Measurements from ENCODE around the gene VSIG10. TPM values are rescaled to one million over a fixed set of nuclear protein-coding genes. Genes with fewer than 3 reads are reported as not detected.

Gene VSIG10
- total RNA-seq, 4 donors from 2014 or later, result 9.3 to 22.1 (median 17.0) TPM

GRCh38 chr12:118073768-118074167 lies 30.0 kb downstream of the VSIG10 start:
- no peak for DNase-seq
- H3K4me3 ChIP-seq, result no peak overlapping the region
- H3K27me3 ChIP-seq, result no peaks in the 10 kb centered on the region
- TF ChIP-seq POLR2A (IDR thresholded peaks at IDR 0.05) (no peak), CTCF (IDR thresholded peaks at IDR 0.05 in 4 of 5, conservative IDR thresholded peaks at IDR 0.05 in 1 of 5) (no peak)
- H3K36me3 ChIP-seq, result peaks cover 0 to 16% of the 10 kb centered on the region in 2 donors
- no peak for ATAC-seq
- H3K27ac ChIP-seq, result no peak overlapping the region
- H3K9me3 ChIP-seq, result no peaks in the 10 kb centered on the region
- intact Hi-C loops (cut with DNase I; ENCODE audit: low total_unique reads) (no loop called here), in situ Hi-C loops (cut with MboI; ENCODE audit: low sequenced_read_pairs in 4 of 4) (no loop called here)
- H3K4me1 ChIP-seq, result no peaks in the 10 kb centered on the region

- DNase-seq (no peak), ATAC-seq (no peak)
- no peak overlapping the region for H3K4me3 ChIP-seq
- H3K4me1 ChIP-seq, result no peaks in the 10 kb centered on the region
- H3K27ac ChIP-seq, result no peak overlapping the region
- H3K36me3 ChIP-seq, result peaks cover 0 to 14% of the 10 kb centered on the region in 2 donors
- no peak for TF ChIP-seq POLR2A (IDR thresholded peaks at IDR 0.05)
- no peak for TF ChIP-seq CTCF (IDR thresholded peaks at IDR 0.05 in 4 of 5, conservative IDR thresholded peaks at IDR 0.05 in 1 of 5)
- intact Hi-C loops (cut with DNase I; ENCODE audit: low total_unique reads), result no loop called here
- H3K9me3 ChIP-seq, result no peaks in the 10 kb centered on the region
- H3K27me3 ChIP-seq, result no peaks in the 10 kb centered on the region
- in situ Hi-C loops (cut with MboI; ENCODE audit: low sequenced_read_pairs in 4 of 4), result no loop called here
These were observed 33.2 kb downstream of the VSIG10 start for GRCh38 chr12:118070650-118071049.

GRCh38 chr12:118068445-118068844 lies 35.4 kb downstream of the VSIG10 start:
- intact Hi-C loops (cut with DNase I; ENCODE audit: low total_unique reads), result no loop called here
- no peak for DNase-seq
- H3K36me3 ChIP-seq, result peaks cover 0 to 14% of the 10 kb centered on the region in 2 donors

GRCh38 chr12:118065380-118065779 lies 38.4 kb downstream of the VSIG10 start:
- ATAC-seq (no peak), DNase-seq (no peak)
- Histone ChIP-seq H3K4me1 (peaks cover 8 to 9% of the 10 kb centered on the region in 2 donors), H3K27ac (no peak overlapping the region), H3K9me3 (no peaks in the 10 kb centered on the region), H3K4me3 (no peak overlapping the region), H3K36me3 (peaks cover 0 to 6% of the 10 kb centered on the region in 2 donors), H3K27me3 (no peaks in the 10 kb centered on the region)
- in situ Hi-C loops (cut with MboI; ENCODE audit: low sequenced_read_pairs in 4 of 4), result no loop called here
- intact Hi-C loops (cut with DNase I; ENCODE audit: low total_unique reads), result no loop called here
- no peak for TF ChIP-seq CTCF (IDR thresholded peaks at IDR 0.05 in 4 of 5, conservative IDR thresholded peaks at IDR 0.05 in 1 of 5)
- no peak for TF ChIP-seq POLR2A (IDR thresholded peaks at IDR 0.05)

More at GRCh38 chr12:118068445-118068844, 35.4 kb downstream of the VSIG10 start:
- no peak overlapping the region for H3K27ac ChIP-seq
- peaks cover 0 to 4% of the 10 kb centered on the region in 2 donors for H3K4me1 ChIP-seq
- no peaks in the 10 kb centered on the region for H3K27me3 ChIP-seq
- no peak for ATAC-seq
- in situ Hi-C loops (cut with MboI; ENCODE audit: low sequenced_read_pairs in 4 of 4), result no loop called here
- H3K9me3 ChIP-seq, result no peaks in the 10 kb centered on the region
- no peak overlapping the region for H3K4me3 ChIP-seq
- TF ChIP-seq CTCF (IDR thresholded peaks at IDR 0.05 in 4 of 5, conservative IDR thresholded peaks at IDR 0.05 in 1 of 5) (no peak), POLR2A (IDR thresholded peaks at IDR 0.05) (no peak)

DNA sequence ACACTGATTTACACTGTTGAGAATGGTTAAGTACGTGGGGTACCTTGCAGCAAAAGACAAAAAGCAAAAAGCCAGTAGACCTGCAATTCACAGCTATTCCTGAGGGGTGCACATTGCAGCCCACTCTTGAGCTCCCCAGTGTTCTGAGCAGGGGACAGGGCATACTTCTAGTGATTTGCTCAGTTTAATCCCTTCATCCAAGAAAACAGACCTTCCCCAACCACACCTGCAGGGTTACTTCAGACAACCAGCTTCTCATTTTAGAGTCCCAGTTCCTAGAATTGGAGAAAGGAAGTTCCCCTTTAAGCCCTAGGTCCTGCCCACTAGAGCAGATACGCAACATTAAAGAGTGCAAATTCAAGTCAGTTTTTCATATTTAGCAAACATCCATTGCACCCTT lies 39.2 kb downstream of the VSIG10 start:
- in situ Hi-C loops (cut with MboI; ENCODE audit: low sequenced_read_pairs in 4 of 4) (no loop called here), intact Hi-C loops (cut with DNase I; ENCODE audit: low total_unique reads) (loop anchor here (5.0 kb wide), 1 partner anchor 118 kb away; no protein-coding TSS in a partner anchor)
- H3K27ac ChIP-seq, result no peak overlapping the region

More for the DNA sequence above, 39.2 kb downstream of the VSIG10 start:
- H3K36me3 ChIP-seq, result peaks cover 0 to 6% of the 10 kb centered on the region in 2 donors
- ATAC-seq, result no peak
- peaks cover 12 to 14% of the 10 kb centered on the region in 2 donors for H3K4me1 ChIP-seq
- no peaks in the 10 kb centered on the region for H3K27me3 ChIP-seq
- no peaks in the 10 kb centered on the region for H3K9me3 ChIP-seq
- TF ChIP-seq CTCF (IDR thresholded peaks at IDR 0.05 in 4 of 5, conservative IDR thresholded peaks at IDR 0.05 in 1 of 5), result no peak
- no peak overlapping the region for H3K4me3 ChIP-seq
- no peak for DNase-seq

Data from gastrocnemius medialis (tissue), 4 donors.